Colon (tissue), 2 donors: ENCODE measurements around the gene OLIG2.

Source experiments
- FAIRE-seq: peaks from 2 replicates; lab custom pipeline; 2012; peaks lifted over from hg19 to GRCh38; lab: Jason Lieb, UNC
- donor health status: control.
- donor health status: control.

The OLIG2 gene

GRCh38 chr21:33033094-33033951, 7.6 kb downstream of the OLIG2 start:
- FAIRE-seq, result no peak

- FAIRE-seq, result no peak
Measured at GRCh38 chr21:33033961-33034413, 8.3 kb downstream of the OLIG2 start.

- no peak for FAIRE-seq
Measured at GRCh38 chr21:33035147-33035546, 9.4 kb downstream of the OLIG2 start.

GRCh38 chr21:33036430-33037162, 10.9 kb downstream of the OLIG2 start:
- FAIRE-seq, result no peak

- FAIRE-seq, result no peak
Measured at GRCh38 chr21:33037501-33037900, 11.8 kb downstream of the OLIG2 start.

- FAIRE-seq, result no peak
Measured at GRCh38 chr21:33039536-33039935, 13.8 kb downstream of the OLIG2 start.

- no peak for FAIRE-seq
Measured at GRCh38 chr21:33040215-33040614, 14.5 kb downstream of the OLIG2 start.

GRCh38 chr21:33041981-33042380, 16.2 kb downstream of the OLIG2 start:
- no peak for FAIRE-seq

- no peak for FAIRE-seq
Measured at GRCh38 chr21:33042812-33043211, 17.1 kb downstream of the OLIG2 start.

GRCh38 chr21:33046455-33046854, 20.7 kb downstream of the OLIG2 start:
- FAIRE-seq, result no peak

GRCh38 chr21:33047231-33047630, 21.5 kb downstream of the OLIG2 start:
- no peak for FAIRE-seq

GRCh38 chr21:33051925-33052324, 26.2 kb downstream of the OLIG2 start:
- no peak for FAIRE-seq

- FAIRE-seq, result no peak
Measured at GRCh38 chr21:33053951-33054350, 28.2 kb downstream of the OLIG2 start.

- FAIRE-seq, result no peak
Measured at GRCh38 chr21:33055991-33056390, 30.3 kb downstream of the OLIG2 start.

GRCh38 chr21:33057385-33057940, 31.7 kb downstream of the OLIG2 start:
- no peak for FAIRE-seq

- no peak for FAIRE-seq
Measured at GRCh38 chr21:33058527-33058926, 32.8 kb downstream of the OLIG2 start.

- FAIRE-seq, result no peak
Measured at GRCh38 chr21:33058957-33059356, 33.2 kb downstream of the OLIG2 start.

GRCh38 chr21:33059380-33059841, 33.7 kb downstream of the OLIG2 start:
- FAIRE-seq, result no peak

GRCh38 chr21:33061233-33061632, 35.5 kb downstream of the OLIG2 start:
- FAIRE-seq, result no peak

- no peak for FAIRE-seq
Measured at GRCh38 chr21:33063375-33063883, 37.7 kb downstream of the OLIG2 start.

- FAIRE-seq, result no peak
Measured at GRCh38 chr21:33063907-33064622, 38.3 kb downstream of the OLIG2 start.
